ENCODE data around the gene WDR4.
"Not testable (repeated sequence)": the region's sequence is repeated elsewhere in the genome, so short reads cannot be mapped to it uniquely, and the experiment has no call there.

The WDR4 gene

GRCh38 chr21:42851812-42852665 is 27.3 kb downstream of the WDR4 start:
- DNase-seq: no peak

GRCh38 chr21:42850866-42851391 is 28.4 kb downstream of the WDR4 start:
- DNase-seq: peak in 1 of 2 donors; percentile 25

- DNase-seq: no peak
Observed at GRCh38 chr21:42850463-42850862, 28.9 kb downstream of the WDR4 start.

GRCh38 chr21:42849759-42850412 is 29.5 kb downstream of the WDR4 start:
- no peak for DNase-seq

- no peak for DNase-seq
Observed at GRCh38 chr21:42848932-42849758, 30.2 kb downstream of the WDR4 start.

- not testable (repeated sequence) for DNase-seq
Observed at GRCh38 chr21:42848144-42848931, 31.0 kb downstream of the WDR4 start.

- no peak for DNase-seq
Observed at GRCh38 chr21:42847726-42848125, 31.6 kb downstream of the WDR4 start.

- DNase-seq: no peak
Observed at GRCh38 chr21:42847051-42847707, 32.2 kb downstream of the WDR4 start.

GRCh38 chr21:42846221-42846620 is 33.1 kb downstream of the WDR4 start:
- DNase-seq: no peak

GRCh38 chr21:42845296-42845965 is 33.9 kb downstream of the WDR4 start:
- DNase-seq: no peak

- DNase-seq: no peak
Observed at GRCh38 chr21:42844411-42845113, 34.8 kb downstream of the WDR4 start.

- no peak for DNase-seq
Observed at GRCh38 chr21:42843056-42843455, 36.3 kb downstream of the WDR4 start.

- not testable (repeated sequence) for DNase-seq
Observed at GRCh38 chr21:42841916-42842655, 37.3 kb downstream of the WDR4 start.

GRCh38 chr21:42841156-42841915 is 38.0 kb downstream of the WDR4 start:
- DNase-seq: no peak

GRCh38 chr21:42840411-42841155 is 38.8 kb downstream of the WDR4 start:
- DNase-seq: no peak

- DNase-seq: no peak
Observed at GRCh38 chr21:42839271-42840231, 39.8 kb downstream of the WDR4 start.

- not testable (repeated sequence) for DNase-seq
Observed at GRCh38 chr21:42838212-42838690, 41.1 kb downstream of the WDR4 start.
